Body of pancreas (tissue), 4 donors: Measurements from ENCODE around the gene HKDC1.

Source experiments
- POLR2A ChIP-seq, 3 donors: fragments of 450-650 bp; IDR thresholded peaks; one replicate each; pipeline ENCODE4 v1.6.1; 2016; ENCODE audit warnings: antibody characterized with exemption in 3 of 3, mild to moderate bottlenecking in 2 of 3
- TF ChIP-seq, protein P1 (sequence below), 7 experiments: fragments of 450-650 bp in 4 of 7; fragments of 200-600 bp in 3 of 7; sonication (generic) in 3 of 7; IDR thresholded peaks; one replicate each; pipeline ENCODE4 v1.5.1; 2016 to 2019; ENCODE audit warnings: antibody characterized with exemption in 7 of 7

DNA sequence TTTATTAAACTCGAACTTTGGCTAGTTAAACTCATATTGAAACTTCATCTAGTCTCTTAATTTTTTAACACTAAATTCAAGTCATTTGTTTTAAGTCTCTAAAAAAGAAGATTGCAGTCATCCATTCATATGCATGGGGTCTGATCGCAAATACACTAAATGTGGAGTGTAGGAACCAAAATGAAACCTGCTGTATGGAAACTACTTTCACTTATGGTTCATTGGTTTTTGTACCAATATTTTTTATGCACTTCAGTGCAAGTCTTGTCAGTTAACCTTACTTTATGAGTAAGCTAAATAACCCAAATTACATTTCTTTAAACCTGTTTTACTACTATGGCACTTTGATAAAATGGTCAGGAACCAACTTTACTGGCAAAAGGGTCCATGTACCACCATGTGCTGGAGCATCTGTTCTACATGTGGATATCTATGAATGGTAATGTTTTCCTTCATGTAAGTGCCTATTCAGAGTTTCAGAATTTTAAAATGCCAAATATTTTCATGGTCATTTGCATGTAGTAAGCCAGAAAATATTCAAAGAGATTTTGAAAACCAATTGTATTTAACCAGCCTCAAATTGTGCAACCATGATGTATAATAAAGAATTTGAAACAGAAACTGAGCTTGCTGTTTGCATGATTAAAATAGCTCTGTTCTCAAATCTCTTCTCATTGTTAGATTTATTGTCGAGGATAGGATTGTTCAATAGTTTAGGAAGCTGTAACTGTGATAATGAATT is 47.7 kb upstream of the HKDC1 start:
- TF ChIP-seq, protein P1, sequence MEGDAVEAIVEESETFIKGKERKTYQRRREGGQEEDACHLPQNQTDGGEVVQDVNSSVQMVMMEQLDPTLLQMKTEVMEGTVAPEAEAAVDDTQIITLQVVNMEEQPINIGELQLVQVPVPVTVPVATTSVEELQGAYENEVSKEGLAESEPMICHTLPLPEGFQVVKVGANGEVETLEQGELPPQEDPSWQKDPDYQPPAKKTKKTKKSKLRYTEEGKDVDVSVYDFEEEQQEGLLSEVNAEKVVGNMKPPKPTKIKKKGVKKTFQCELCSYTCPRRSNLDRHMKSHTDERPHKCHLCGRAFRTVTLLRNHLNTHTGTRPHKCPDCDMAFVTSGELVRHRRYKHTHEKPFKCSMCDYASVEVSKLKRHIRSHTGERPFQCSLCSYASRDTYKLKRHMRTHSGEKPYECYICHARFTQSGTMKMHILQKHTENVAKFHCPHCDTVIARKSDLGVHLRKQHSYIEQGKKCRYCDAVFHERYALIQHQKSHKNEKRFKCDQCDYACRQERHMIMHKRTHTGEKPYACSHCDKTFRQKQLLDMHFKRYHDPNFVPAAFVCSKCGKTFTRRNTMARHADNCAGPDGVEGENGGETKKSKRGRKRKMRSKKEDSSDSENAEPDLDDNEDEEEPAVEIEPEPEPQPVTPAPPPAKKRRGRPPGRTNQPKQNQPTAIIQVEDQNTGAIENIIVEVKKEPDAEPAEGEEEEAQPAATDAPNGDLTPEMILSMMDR (IDR thresholded peaks at IDR 0.05), result no peak
- no peak for TF ChIP-seq POLR2A (IDR thresholded peaks at IDR 0.05)
